K562 (cell line): ENCODE measurements around the gene CUX1.

Source experiments
- CEBPZ ChIP-seq: fragments of 150-350 bp; IDR thresholded peaks from 2 replicates; pipeline ENCODE4 v1.6.1; 2014; ENCODE audit warnings: low read depth, mild to moderate bottlenecking, low read length, borderline replicate concordance
- MAFK ChIP-seq: IDR thresholded peaks from 2 replicates; pipeline ENCODE4 v1.6.1; 2011; ENCODE audit warnings: low read length, improper control_type of control experiment
- ZFP36 ChIP-seq: fragments of 150-350 bp; IDR thresholded peaks from 2 replicates; pipeline ENCODE4 v1.6.1; 2018; ENCODE audit warnings: low read length, low read depth; ENCODE audit not compliant: partially characterized antibody
- TF ChIP-seq, protein P1 (sequence below): fragments of 250-450 bp; sonication (Bioruptor Pico); IDR thresholded peaks from 2 replicates; pipeline ENCODE4 v1.9.0; 2021; ENCODE audit warnings: mild to moderate bottlenecking

GRCh38 chr7:101943889-101944600, 126.6 kb downstream of the CUX1 start:
- TF ChIP-seq CEBPZ (no peak), MAFK (no peak), ZFP36 (no peak)
- TF ChIP-seq, protein P1, sequence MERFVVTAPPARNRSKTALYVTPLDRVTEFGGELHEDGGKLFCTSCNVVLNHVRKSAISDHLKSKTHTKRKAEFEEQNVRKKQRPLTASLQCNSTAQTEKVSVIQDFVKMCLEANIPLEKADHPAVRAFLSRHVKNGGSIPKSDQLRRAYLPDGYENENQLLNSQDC (CRISPR knock-in tag), result no peak
